Right lobe of liver (tissue), 6 donors: ENCODE results near the gene RASD2. TPM values are rescaled to one million over a fixed set of nuclear protein-coding genes. Genes with fewer than 3 reads are reported as not detected.

ENCODE experiments used
- ATAC-seq, 4 donors: fragments of 200-7000 bp; cut with Tn5 transposase; one replicate each; pipeline ENCODE4 v1.9.1; 2020; ENCODE audit warnings: mild to moderate bottlenecking in 4 of 4, moderate library complexity in 4 of 4
- DNase-seq, 3 donors: peaks; one replicate each; pipeline ENCODE4 v3.0.0-alpha.2; 2020
- H3K27ac ChIP-seq, 3 donors: fragments of 200-600 bp; one replicate each; pipeline ENCODE4 v1.8.0; 2022
- H3K27me3 ChIP-seq, 2 donors: fragments of 200-600 bp; one replicate each; pipeline ENCODE4 v1.8.0; 2022
- H3K36me3 ChIP-seq, 4 donors: fragments of 200-600 bp; sonication (generic) in 1 of 4; one replicate each; pipeline versions ENCODE4 v1.5.1 to v1.8.0; 2017 to 2022; ENCODE audit warnings: control low read depth in 1 of 4
- H3K4me1 ChIP-seq, 4 donors: fragments of 200-600 bp; sonication (generic) in 1 of 4; one replicate each; pipeline versions ENCODE4 v1.5.1 to v1.8.0; 2017 to 2022; ENCODE audit warnings: control low read depth in 1 of 4
- H3K4me3 ChIP-seq, 3 donors: fragments of 200-600 bp; one replicate each; pipeline ENCODE4 v1.8.0; 2022
- H3K9me3 ChIP-seq, 4 donors: fragments of 200-600 bp; sonication (generic) in 1 of 4; one replicate each; pipeline versions ENCODE4 v1.5.1 to v1.8.0; 2017 to 2022; ENCODE audit warnings: control low read depth in 1 of 4
- POLR2A ChIP-seq: fragments of 450-650 bp; IDR thresholded peaks from one replicate; pipeline ENCODE4 v1.6.1; 2017; ENCODE audit warnings: antibody characterized with exemption, mild to moderate bottlenecking
- WGBS: methylation state at CpG from one replicate; pipeline ENCODE4 v1.1.6; 2018; ENCODE audit warnings: low coverage, low lambda C conversion rate; ENCODE audit not compliant: insufficient coverage; ENCODE audit errors: missing lambda C conversion rate; 5-methylcytosine and 5-hydroxymethylcytosine counted together
- intact Hi-C, 2 donors: fragments of 100-400 bp; cut with DNase I; formaldehyde crosslinking; loops; one replicate each; pipeline versions ENCODE4 v1.11.2 to v1.14.1; 2022
- total RNA-seq, 6 experiments: library from RNA; depleted of rRNA in 2 of 6; stranded (reverse); fragments of >200 nt in 2 of 6; fragmentation: NEBNext Ultra II Directional in 3 of 6; extraction: Animal tissue kit (Norgen Biotek cat#: 25700) in 3 of 6; gene quantifications; one replicate each; pipeline versions ENCODE4 v1.1.0 to v1.2.4, GENCODE V29; 2016 to 2023
- TF ChIP-seq, protein P1 (sequence below), 4 donors: fragments of 200-600 bp in 3 of 4; fragments of 450-650 bp in 1 of 4; IDR thresholded peaks; one replicate each; pipeline versions ENCODE4 v1.5.1 to v1.8.0; 2016 to 2022; ENCODE audit warnings: antibody characterized with exemption in 4 of 4, mild to moderate bottlenecking in 2 of 4
- donor health status: DM: no; HTN: yes; CAD: no.
- donor health status: DM: no; HTN: no; CAD: no.
- donor health status: DM: no; HTN: no; CAD: no.
- donor health status: DM: no; HTN: yes; CAD: no.
- donor health status: DM: no; HTN: yes; CAD: no.

Gene RASD2
- total RNA-seq, 6 experiments from 2014 or later, result 0.05 to 0.20 (median 0.07) TPM; not detected in 2

DNA sequence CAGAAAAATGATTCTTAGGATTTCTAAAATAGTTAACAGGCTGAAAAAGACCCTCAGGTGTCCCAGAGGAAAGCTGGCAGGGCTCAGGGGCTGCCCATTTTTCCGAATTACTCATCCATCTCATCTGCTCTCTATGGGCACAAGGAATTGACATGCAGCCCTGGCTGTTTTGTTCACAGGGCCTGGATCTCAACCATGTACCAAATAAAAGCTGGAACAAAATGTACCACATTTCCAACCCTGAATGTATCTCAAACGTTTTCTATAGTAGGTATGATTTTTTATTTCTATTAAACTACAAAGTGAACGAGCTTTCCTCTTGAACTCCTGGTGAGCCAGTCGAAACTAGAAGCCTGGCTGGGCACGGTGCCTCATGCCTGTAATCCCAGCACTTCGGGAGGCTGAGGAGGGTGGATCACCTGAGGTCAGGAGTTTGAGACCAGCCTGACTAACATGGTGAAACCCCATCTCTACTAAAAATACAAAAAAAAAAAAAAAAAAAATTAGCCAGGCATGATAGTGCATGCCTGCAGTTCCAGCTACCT lies 43.8 kb upstream of the RASD2 start:
- TF ChIP-seq, protein P1, sequence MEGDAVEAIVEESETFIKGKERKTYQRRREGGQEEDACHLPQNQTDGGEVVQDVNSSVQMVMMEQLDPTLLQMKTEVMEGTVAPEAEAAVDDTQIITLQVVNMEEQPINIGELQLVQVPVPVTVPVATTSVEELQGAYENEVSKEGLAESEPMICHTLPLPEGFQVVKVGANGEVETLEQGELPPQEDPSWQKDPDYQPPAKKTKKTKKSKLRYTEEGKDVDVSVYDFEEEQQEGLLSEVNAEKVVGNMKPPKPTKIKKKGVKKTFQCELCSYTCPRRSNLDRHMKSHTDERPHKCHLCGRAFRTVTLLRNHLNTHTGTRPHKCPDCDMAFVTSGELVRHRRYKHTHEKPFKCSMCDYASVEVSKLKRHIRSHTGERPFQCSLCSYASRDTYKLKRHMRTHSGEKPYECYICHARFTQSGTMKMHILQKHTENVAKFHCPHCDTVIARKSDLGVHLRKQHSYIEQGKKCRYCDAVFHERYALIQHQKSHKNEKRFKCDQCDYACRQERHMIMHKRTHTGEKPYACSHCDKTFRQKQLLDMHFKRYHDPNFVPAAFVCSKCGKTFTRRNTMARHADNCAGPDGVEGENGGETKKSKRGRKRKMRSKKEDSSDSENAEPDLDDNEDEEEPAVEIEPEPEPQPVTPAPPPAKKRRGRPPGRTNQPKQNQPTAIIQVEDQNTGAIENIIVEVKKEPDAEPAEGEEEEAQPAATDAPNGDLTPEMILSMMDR (IDR thresholded peaks at IDR 0.05), result no peak
- no peak for TF ChIP-seq POLR2A
- WGBS, result 56% methylated on average over 6 of the region's 6 CpGs
- Histone ChIP-seq H3K27me3 (no peaks in the 10 kb centered on the region), H3K4me1 (no peaks in the 10 kb centered on the region), H3K9me3 (no peaks in the 10 kb centered on the region), H3K4me3 (no peak overlapping the region), H3K36me3 (no peaks in the 10 kb centered on the region), H3K27ac (no peak overlapping the region)
- no peak for DNase-seq
- intact Hi-C loops, result no loop called here
- ATAC-seq, result no peak

DNA sequence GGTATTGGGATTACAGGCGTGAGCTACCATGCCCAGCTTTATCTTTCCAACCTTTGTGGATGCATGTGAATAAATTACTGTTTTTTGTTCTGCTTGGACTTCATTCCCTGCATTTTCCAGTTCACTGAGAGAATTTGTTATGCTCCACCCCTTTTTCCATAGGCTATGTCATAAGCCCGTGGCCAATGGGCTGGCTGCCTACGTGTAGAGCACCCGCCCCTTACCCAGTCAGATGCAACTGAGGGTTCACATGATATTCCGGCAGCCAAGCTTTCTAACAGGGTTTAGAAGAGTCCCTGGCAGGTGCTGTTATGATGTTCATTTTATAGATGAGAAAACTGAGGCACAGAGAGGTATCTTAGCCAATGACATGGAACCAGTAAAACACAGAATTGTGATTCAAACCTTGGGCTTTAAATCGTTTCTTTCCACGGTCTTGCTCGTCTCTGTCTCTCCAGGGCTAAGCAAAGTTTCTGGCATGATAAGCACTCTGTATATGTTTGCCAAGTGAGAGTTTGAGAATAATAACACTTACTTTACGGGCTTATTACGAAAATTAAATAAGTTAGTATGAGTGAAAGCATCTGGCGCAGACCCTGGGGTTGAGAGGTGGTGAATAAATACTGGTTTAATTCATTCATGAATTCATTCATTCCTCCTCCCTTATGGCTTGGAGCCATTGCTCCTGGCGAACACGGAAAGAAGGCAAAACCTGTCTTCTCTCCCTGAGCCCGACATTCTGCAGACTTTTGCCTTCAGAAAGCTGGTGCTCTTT lies 42.4 kb upstream of the RASD2 start:
- Histone ChIP-seq H3K4me3 (no peak overlapping the region), H3K27ac (no peak overlapping the region), H3K27me3 (no peaks in the 10 kb centered on the region), H3K4me1 (no peaks in the 10 kb centered on the region), H3K9me3 (no peaks in the 10 kb centered on the region), H3K36me3 (no peaks in the 10 kb centered on the region)
- intact Hi-C loops, result no loop called here
- whole genome bisulfite sequencing, result 62% methylated on average over 12 of the region's 14 CpGs
- TF ChIP-seq, protein P1 (IDR thresholded peaks at IDR 0.05), result no peak
- no peak for TF ChIP-seq POLR2A
- ATAC-seq, result no peak
- no peak for DNase-seq

DNA sequence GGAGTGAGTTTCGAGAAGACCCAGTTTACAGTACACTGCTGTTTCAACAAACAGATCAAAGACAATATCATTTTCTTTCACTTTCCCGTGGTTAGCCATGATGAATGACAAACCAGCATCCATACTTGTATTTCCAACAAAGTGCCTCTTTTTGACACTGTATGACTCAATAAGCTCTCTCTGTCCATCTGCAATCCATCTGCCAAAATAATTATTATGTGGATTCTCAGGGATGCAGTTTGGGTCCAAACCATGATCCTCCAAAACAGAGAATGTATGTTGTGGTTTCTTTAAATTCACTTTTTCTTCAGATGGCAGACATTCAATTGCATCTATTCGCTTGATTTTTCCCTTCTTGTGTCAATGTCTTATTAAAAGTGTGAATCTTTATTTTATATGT lies 37.8 kb upstream of the RASD2 start:
- H3K9me3 ChIP-seq, result no peaks in the 10 kb centered on the region
- TF ChIP-seq, protein P1 (IDR thresholded peaks at IDR 0.05), result no peak
- TF ChIP-seq POLR2A, result no peak
- H3K36me3 ChIP-seq, result no peaks in the 10 kb centered on the region
- 67% methylated on average over 3 of the region's 3 CpGs for WGBS
- no peak overlapping the region for H3K4me3 ChIP-seq
- ATAC-seq, result no peak
- no peaks in the 10 kb centered on the region for H3K27me3 ChIP-seq
- H3K27ac ChIP-seq, result no peak overlapping the region
- intact Hi-C loops, result no loop called here
- DNase-seq, result no peak
- no peaks in the 10 kb centered on the region for H3K4me1 ChIP-seq

DNA sequence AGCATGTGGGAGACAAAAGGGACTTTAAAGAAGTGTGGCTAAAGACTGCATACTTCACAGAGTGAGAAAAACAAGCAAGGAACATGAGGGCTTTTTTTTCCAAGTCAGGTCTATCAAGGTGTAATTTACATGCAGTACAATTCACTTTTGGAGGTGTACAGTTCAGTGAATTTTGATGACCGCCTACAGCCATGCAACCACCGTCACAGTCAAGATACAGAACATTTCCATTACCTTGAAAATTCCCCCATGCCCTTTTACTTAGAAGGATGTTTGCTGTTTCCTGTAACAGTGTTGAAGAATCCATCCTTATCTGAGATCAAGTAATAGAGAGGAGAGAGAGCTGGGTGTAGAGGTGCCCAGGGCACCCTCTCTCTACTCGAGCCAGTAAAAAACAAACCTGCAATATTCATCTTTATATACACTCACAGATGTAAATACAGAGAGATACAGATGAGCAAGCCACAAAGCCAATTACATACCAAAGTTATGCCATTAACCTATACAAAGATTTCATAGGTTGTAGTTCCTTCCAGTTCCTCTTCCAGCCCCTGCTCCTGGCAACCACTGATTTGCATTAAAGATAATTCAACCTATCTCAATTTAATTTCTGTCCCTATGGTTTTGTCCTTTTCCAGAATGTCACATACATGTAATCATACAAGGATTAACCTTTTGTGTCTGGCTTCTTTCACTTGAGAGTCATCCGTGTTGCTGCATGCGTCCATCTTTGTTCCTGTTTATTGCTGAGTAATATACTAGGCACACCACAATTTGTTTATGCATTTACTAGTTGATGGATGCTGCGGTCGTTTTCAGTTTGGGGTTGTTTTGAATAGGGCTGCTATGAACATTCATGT lies 35.0 kb upstream of the RASD2 start:
- no peaks in the 10 kb centered on the region for H3K36me3 ChIP-seq
- no peak overlapping the region for H3K27ac ChIP-seq
- TF ChIP-seq, protein P1 (IDR thresholded peaks at IDR 0.05), result no peak
- TF ChIP-seq POLR2A, result no peak
- H3K4me1 ChIP-seq, result no peaks in the 10 kb centered on the region
- no peaks in the 10 kb centered on the region for H3K27me3 ChIP-seq
- DNase-seq, result no peak
- H3K9me3 ChIP-seq, result no peaks in the 10 kb centered on the region
- no peak for ATAC-seq
- intact Hi-C loops, result no loop called here
- 41% methylated on average over 7 of the region's 7 CpGs for WGBS
- H3K4me3 ChIP-seq, result no peak overlapping the region
